HG02763 (cell line): ENCODE measurements around the gene PTCHD1.

ENCODE experiments used
- ATAC-seq: cut with Tn5 transposase; IDR thresholded peaks from one replicate; pipeline ENCODE4 v1.9.1; 2021; ENCODE audit warnings: mild to moderate bottlenecking, moderate library complexity; ENCODE audit not compliant: unreplicated experiment

The PTCHD1 gene

DNA sequence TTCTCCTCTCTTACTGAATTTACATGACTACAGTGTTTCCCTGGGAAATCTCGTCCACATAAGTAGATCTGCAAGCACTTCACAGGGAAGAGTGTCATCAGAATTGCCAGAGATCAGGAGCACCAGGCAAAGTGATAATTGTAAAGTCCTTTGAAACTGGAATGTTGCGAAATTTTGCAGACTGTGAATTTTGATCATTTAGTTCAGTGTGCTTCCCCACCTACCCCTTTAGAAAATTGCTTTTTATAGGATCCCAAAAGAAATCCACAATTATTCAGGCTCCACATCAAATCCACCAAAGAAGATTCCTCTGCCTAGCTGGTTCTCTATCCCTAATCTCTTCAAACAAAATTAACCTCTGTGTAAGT lies 10.2 kb downstream of the PTCHD1 start:
- no peak for ATAC-seq

DNA sequence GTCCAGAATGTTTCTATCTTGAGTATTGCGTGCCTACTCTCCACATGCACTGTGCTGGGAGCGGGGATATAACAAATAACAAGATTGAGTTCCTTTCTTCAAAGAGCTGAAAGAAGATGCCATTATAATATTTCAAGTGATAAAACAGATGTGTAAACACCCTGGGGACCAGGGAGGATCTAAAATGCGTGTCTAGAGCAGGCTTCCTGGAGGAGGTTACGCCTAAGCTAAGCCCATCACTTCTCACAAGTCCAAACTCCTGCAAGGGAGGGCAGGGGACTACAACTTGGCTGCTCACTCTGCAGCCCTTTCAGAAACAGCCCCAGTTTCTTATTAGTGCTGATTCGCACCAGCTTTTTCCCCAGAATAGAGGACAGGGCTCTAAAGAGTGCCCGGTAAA lies 21.5 kb downstream of the PTCHD1 start:
- no peak for ATAC-seq

DNA sequence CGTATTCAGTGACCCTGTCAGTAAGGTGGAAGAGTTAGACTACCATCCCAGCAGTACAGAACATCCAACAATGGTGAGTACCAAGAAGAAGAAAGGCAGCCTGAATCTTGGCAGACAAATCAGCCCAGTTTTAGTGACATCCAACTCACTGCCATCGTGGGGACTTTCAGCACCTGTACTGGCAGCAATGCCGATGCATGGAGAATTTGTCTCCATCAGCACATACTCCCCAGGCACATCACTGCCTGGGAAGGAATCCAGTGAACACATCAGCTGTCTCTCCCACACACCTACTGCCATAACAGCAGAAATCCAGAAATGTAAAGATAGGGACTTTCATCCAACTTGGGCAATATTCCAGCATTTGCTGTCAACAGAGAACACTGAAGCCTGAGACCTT lies 29.8 kb downstream of the PTCHD1 start:
- ATAC-seq: no peak

DNA sequence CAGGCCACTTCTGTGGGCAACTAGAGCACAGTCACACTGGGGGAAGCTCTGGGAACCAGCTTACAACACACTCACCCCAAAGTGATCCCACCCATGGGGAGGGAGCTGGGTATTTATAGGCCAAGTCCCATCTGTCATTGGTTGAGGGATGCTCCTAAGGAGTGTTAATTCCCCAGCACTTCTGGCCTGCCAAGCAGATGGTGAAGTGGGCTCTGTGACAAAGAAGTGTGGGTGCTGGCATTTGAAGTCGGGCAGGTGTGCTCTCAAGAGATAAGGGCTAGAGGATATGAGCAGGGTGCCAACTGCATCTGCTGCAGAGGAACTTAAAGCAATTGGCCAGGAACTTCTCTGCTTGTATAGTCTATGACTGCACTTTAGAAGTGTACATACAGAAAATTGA lies 30.9 kb downstream of the PTCHD1 start:
- no peak for ATAC-seq

DNA sequence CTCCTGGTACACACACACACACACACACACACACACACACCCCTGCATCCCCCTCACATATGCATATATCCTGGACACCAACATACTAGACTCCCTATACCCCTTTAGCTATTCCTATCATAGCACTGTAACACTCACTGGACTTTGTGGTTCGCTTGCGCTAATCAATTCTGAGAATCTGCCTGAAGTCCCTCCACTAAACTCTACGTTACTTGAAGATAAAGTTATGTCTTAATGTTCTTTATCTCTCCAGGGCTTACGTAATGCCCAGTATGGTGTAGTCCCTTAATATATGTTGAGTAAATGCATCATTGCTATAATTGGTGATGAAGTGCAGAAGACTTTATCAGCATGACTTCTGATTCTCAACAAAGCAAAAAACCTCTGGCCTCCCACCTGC lies 32.3 kb downstream of the PTCHD1 start:
- no peak for ATAC-seq

DNA sequence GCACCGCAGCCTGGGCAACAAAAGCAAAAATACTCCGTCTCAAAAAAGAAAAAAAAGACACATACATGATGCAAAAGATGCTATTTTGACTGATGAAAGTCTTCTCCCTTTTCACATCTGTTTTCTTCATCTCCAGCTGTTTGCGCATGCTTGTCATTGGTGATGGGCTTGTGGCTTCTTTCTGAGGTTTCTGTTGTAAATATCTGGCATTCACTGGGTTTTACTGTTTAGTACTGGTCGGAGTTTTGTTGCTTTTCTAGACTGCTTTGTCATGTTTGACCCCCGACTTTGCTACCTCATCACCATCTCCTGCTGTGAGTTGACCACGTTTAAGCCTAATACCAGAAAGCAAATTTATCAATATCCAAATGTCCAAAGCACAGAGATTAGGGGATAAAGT lies 34.4 kb downstream of the PTCHD1 start:
- no peak for ATAC-seq

DNA sequence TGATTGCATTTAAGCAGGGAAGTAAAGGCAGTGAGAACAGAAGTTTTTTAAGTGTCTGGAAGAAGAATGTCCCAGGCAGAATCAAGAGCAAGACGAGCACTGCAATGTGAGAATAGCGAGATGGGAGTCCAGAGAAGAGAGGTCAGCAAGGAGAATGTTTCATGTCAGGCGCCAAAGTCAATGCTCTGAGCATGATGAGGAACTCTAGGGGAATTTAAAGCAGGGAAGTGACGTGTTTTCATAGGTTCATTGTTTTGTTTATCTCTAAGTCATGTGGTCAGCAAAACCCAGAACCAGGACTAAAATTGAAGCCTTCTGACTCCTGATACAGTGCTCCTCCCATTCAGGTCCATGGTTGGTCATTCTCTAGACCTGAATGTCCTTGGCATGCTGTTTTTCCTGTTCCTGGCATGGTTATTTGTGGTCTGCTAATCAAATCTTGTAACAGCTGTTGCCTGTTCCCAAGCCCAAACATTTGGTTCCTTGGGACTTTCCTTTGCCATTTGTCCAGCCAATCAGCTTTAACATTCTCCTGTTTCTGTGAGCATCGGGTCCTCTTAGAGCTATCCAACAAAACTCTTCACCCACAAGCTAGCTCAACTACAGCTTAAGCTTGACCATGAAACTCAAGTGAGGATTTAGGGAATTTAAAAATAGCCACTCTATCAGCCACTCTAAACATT lies 37.7 kb downstream of the PTCHD1 start:
- no peak for ATAC-seq

DNA sequence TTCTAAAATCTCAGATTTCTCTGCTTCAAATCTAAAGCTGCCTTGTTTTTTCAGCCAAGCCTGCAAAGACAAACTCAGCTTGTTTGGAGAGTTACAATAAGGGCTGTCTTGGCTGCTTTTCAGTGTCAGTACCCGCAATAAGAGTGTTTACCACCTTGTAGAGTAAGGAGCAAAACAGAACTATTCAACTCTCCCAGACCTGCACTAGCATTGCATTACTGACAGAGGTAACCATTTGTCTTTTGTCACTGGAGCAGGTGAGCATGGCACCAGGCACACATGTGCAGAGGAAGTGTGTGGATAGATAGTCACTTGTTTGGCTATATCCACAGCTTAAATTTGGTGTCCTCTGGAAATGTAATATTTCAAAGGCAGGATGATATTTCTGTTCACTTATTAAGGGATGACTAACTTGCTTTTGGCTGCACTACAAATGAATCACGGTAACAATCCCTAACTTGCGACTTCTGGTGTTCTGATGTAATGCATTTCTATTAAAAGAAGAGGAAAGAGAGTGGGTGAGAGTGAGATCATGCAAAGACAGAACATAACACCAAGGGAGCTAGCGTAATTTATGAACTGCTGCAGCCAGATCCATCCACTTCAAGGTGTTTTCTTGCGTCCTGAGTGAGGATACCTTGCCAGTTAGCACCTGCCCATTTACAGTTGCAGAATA lies 38.6 kb downstream of the PTCHD1 start:
- no peak for ATAC-seq

DNA sequence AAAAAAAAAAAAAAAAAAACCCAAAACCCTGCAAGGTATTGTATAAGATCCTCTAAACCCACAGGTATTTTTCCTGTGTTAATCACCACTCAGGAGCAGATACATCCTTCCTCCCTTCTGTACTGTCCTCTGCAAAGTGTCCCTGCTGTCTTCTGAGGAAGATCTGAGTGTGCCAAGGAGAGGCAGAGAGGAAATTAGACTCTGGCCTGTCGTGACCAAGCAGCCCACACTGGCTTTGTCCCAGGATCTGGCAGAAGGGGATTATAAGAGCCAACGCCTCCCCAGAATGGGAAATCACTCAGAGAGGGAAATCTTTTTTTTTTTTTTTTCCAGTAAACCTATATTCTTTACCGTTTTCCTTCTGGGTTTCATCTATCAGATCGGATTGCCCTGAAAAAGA lies 39.6 kb downstream of the PTCHD1 start:
- ATAC-seq: no peak

DNA sequence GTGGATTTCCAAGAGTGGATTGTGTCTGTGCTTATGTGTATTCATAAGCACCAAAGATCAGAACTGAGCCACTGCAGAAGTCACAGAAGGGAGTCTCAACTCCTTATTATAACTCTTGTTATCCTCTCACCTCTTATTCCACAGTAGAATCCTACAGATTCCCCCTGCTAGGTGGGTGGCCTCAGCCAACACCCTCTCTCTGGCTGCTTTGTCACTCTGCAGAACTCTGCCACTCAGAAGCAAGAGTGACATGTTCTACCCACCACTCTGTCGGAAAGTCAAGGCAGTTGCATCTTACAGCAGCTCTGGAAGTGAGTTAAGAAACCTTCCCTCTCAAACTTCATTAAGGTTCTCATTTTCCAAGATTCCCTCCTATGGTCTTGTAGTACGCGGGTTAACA lies 41.9 kb downstream of the PTCHD1 start:
- no peak for ATAC-seq

DNA sequence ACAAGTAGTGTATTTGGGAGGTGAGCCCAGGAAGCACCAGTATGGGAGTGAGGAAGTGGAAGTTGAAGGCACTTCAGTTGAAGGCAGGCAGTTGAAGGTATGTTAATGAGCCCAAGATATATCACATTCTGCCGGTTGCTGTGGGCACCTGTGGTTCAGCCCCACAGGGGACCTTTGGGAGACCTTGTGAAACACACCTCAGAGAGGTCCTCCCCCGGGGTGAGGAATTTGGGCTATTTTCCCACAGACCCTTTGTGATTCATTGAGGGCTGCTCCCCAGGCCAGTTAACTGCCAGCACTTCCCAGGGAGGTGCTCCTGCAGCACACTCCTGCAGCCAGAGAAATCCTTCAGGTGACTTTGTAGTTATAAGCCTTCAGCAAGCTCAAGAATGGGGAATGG lies 45.9 kb downstream of the PTCHD1 start:
- ATAC-seq: no peak

DNA sequence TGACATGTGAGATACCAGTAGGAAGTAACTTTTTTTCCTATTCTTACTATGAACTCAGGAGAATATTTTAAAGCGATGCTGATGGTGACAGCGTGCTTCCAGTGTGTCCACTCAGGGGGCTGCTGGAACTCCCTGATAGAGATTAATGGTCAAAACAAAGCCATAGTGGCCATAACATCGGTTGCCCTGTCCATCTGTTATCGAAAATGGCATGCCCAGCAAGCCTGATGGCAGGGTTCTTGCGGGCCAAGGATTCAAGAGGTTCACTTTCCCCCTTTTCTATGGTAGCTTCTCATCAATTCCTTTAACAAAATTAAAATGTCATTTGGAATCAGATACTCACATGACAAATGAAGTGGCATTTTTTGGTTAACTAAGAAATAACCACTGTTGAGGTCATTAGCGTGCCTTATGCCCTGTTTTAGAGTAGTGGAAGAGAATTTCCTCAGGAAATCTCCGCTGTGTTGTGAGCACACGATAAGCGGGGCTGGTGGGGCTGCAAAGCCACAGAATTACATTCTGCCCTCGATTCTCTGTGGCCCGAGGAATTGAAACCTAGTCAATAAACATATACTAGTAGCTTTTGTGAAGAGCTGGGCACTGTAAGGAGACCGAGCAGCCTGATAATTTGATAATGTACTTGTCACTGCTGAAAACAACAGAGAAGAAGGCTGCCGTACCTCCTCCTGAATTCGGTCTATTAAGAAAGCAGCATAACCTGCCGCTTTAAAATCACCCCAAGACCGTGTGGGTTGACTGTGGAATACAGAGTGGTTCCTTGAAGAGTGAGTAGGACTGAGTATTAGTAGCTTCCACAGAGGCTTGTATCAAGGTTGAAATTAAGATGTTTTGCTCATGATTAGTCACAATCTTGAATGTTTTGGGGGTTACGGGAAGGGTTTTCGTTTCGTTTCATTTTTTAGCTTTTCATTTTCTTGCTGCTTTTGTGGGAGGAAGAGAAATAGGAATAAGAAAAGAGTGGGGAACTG lies 46.7 kb downstream of the PTCHD1 start:
- no peak for ATAC-seq

DNA sequence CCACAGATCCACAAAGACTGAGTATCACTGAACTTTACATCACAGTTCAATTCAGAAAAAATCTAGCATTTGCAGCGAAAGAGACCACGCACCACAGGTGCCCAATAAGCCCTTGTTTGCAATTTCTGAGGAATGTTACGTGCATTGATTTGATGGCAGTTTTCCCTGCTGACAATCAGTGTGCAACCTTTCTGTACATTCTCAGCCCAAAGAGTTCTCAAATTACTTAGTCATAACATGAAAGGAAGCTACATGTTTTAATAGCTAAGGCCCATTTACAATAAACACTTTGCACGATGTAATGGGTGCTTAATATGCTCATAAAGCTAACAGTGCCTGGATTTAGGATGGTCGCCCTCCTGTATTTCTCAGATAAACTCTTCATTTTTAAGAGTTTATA lies 47.9 kb downstream of the PTCHD1 start:
- no peak for ATAC-seq

DNA sequence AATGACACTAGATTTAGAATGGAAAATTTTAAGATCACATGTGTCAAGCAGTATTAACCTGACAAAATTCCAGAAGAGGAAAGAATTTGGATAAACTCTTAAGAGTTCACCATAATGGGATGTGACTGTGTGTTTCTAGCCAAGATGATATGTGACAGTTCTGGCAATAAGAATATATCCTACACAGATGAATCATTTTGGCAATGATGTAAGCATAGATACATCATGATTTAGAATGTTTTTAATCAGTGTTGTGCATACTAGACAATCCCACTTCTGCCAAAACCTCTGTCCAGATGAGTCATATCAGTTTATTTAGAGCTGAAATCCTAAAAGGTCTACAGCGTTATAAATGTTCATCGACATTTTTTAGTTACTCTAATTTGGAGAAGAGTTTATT lies 48.8 kb downstream of the PTCHD1 start:
- no peak for ATAC-seq

DNA sequence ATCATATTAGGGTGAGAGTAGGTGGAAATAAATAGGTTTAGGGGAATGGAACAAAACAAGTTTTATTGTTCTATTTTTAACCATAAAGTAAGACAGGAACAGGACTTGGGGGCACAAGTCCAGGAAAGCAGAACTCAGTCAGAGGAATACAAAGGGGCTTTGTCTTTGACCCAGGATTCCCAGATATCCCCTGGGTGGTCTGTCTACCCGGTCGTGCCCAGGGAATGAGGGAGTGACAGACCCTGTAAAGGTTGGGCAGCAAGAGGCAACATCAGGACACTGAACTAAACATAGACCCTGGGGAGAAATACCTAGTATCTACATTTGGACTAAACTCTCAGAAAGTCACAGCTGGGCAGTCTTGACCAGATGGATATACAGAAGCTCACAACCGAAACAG lies 50.6 kb downstream of the PTCHD1 start:
- no peak for ATAC-seq

DNA sequence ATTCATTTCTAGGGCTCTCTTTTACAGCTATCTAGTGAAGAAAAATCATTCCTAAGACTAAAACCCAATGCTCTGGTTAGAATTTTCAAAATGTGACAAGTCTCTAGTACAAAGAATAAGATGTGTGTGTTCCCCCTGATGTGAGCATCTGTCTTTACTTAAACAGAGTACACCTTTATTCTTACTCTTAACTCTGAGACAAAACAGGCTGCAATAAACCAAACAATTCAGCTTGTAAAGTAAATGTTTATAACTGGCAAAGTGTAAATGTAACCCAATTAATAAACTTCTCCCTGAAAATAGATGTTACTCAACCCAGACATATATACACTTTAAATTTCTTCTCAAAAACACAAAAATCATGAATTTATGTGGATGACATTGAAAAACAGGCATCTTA lies 51.6 kb downstream of the PTCHD1 start:
- no peak for ATAC-seq

DNA sequence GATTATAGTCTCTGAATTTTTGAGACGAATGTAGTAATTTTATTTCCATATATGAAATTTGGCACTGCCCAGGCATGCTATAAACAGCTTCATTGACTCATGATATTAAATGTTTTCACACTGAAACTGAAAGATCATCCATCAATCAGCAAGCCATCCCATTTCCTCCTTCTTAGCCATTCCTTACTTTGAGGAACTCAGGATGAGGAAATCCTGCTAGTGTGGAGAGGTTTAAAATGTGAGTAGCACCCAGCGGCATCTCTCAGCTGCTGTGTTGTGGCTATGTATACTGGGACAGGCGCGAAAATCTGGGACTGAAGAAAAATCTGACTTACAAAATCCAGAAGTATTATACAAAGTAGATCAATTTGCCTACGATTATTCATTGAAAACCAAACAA lies 52.1 kb downstream of the PTCHD1 start:
- ATAC-seq: no peak

DNA sequence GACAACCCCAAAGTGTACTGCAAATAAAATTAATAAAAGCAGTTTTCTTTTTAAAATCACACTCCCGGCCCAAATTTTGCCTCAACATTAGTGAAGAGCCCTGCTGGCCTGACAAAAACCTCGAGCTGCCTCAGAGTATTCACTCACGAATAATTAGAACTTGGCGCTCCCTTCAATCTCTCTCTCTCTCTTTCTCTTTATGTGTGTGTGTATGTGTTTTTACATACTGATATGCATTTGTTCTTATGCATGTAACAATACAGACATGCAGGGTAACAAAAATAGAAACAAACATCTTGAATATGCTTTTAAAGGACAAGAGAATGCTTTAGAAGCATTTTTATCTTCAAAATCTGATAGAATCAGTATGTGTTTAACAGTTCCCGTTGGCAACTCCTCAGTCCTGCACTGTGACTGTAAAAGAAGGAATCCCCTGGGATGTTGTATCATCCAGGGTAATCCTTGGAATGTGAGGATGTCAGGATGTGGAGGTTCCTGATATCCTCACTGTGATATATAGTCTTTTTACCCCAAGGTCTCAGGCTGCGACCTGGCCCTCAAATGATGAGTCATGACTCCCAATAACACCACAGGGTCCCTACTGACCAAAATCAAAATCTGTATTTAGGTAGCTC lies 53.0 kb downstream of the PTCHD1 start:
- no peak for ATAC-seq

DNA sequence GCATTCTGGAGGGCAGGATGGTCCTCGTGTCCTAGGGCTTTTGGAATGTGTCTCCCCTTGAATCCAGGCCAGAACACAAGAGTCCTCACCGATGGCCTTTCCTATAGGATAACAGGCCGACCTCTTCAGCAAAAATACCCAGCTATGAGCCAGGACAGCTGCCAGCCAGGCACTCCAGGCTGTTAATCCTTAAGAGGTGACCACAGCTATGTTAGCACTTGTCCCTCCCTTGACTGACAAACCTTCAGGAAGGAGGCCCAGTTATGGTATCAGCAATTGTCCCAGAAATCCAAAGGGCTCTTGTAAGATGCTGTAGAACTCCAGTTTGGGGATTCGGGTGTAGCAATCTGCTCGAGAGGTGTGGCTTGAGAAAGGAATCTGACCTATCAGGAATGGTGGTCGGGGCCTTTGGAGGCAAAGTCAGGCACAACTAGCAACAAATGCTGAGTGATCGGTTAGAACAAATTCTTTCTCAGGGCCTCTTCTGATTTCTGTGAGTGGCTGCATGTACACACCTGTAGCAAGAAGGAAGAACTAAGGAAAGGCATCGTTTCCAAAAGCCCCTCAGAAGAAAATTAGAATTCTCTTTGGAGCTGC lies 54.6 kb downstream of the PTCHD1 start:
- no peak for ATAC-seq

DNA sequence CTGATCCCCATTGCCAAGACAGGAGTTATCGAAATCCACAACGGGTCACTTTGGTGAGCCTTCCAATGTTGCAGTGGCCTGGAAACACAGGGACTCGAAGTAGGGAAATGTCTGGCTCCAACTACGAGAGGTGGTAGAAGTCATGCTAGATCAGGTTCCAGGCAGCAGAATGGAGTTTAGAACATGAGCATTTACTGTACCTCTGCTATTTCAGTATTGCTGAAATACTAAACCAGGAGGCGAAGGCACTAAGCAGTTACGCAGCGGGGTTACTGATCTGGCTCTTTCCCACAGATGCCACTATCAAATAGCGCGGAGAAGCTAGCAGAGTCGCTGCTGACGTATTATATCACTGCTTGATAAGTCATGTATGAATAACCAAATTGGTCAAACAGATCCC lies 56.3 kb downstream of the PTCHD1 start:
- no peak for ATAC-seq

DNA sequence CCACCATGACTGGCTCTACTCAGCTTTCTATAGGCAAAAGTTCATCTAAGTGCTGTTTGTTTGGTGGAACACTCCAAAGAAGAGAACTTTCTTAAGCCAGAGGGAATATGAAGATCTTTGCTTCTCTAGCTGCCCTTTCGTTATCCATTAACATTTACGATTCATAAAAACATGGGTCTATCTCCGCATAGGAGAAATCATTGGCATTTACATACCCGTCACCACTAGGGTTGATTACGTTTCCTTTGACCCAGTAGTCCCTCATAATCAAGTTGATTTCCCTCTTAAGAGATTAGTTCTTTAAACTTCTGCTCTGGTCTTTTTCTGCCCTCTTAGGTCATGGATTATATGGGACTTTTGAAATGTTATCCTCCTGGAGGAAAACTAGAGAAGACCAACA lies 57.5 kb downstream of the PTCHD1 start:
- ATAC-seq: no peak
